GM12873 (cell line): Measurements from ENCODE around the gene MYOD1.

Experiments
- CTCF ChIP-seq: IDR thresholded peaks from 2 replicates; pipeline ENCODE4 v1.5.1; 2012; ENCODE audit warnings: low read depth, mild to moderate bottlenecking, moderate library complexity, low read length, control low read depth; ENCODE audit not compliant: insufficient read depth; ENCODE audit errors: missing control alignments

The MYOD1 gene

GRCh38 chr11:17745023-17745772, 25.8 kb downstream of the MYOD1 start:
- no peak for TF ChIP-seq CTCF

- TF ChIP-seq CTCF, result no peak
Measured at GRCh38 chr11:17746096-17746495, 26.7 kb downstream of the MYOD1 start.

- no peak for TF ChIP-seq CTCF
Measured at GRCh38 chr11:17747131-17747955, 28.0 kb downstream of the MYOD1 start.

- no peak for TF ChIP-seq CTCF
Measured at GRCh38 chr11:17748044-17748443, 28.7 kb downstream of the MYOD1 start.

- TF ChIP-seq CTCF, result no peak
Measured at GRCh38 chr11:17748761-17749721, 29.7 kb downstream of the MYOD1 start.

GRCh38 chr11:17750013-17750800, 30.8 kb downstream of the MYOD1 start:
- no peak for TF ChIP-seq CTCF
